ES-I3 (cell line): Measurements from ENCODE around the gene WWOX.

Experiments used
- H3K36me3 ChIP-seq: 2 replicates; pipeline ENCODE4 v1.6.1; 2013; ENCODE audit warnings: mild to moderate bottlenecking, low read length, control low read depth, moderate library complexity; ENCODE audit not compliant: insufficient read depth
- H3K4me1 ChIP-seq: 2 replicates; pipeline ENCODE4 v1.6.1; 2013; ENCODE audit warnings: mild to moderate bottlenecking, control low read depth, low read length; ENCODE audit not compliant: insufficient read depth
- H3K9ac ChIP-seq: 2 replicates; pipeline ENCODE4 v1.6.1; 2013; ENCODE audit warnings: low read depth, mild to moderate bottlenecking, low read length, moderate library complexity
- H3K9me3 ChIP-seq: 2 replicates; pipeline ENCODE4 v1.6.1; 2013; ENCODE audit warnings: mild to moderate bottlenecking, low read length, moderate library complexity; ENCODE audit not compliant: control insufficient read depth, insufficient read depth

The WWOX gene

DNA sequence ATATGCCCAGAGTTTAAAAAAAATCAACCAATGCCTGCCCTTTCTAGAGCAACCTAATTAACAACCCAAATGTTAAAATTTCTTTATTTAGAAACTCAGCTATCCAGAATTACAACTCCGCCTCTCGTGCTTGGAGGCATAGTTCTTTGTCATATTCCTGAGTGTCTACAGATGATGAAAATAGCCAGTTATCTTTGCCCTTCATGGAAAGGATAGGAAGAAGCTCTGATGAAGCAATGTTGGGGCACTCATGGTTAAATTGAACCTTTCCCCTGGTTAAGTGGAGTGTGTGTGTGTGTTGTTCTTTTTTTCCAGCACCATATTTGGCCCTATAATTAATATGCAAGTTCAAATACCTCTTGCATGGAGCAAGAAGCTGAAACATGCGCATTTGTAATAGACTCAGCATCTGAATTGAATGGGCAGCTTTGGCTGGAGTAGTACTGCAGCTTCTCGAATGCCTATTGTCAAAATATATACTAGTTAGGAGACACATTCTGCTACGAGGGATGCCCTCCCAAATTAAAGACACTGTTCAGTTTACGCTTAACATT, 506.2 kb downstream of the WWOX start:
- Histone ChIP-seq H3K36me3 (no peaks in the 10 kb centered on the region), H3K9me3 (no peaks in the 10 kb centered on the region), H3K9ac (no peak overlapping the region), H3K4me1 (peaks cover 43% of the 10 kb centered on the region)

DNA sequence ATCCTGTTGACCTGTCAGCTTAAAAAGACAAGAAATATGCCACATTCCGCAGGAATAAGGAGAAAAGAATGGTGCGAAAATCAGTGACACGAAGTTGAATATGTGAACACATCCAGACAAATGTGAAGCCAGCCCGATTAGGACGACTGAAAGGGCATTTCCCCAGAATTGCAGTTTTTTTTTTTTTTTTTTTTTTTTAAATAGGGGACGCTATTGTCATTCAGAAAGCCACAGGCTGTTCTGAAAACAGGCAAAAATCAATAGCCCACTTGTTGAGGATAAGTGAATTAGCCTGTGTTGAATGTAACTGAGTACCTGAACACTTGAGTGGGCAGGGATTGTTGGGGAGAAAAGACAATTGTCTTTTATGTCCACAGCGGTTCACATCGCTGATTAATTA, 507.1 kb downstream of the WWOX start:
- Histone ChIP-seq H3K36me3 (no peaks in the 10 kb centered on the region), H3K4me1 (peaks cover 43% of the 10 kb centered on the region), H3K9me3 (no peaks in the 10 kb centered on the region), H3K9ac (no peak overlapping the region)

DNA sequence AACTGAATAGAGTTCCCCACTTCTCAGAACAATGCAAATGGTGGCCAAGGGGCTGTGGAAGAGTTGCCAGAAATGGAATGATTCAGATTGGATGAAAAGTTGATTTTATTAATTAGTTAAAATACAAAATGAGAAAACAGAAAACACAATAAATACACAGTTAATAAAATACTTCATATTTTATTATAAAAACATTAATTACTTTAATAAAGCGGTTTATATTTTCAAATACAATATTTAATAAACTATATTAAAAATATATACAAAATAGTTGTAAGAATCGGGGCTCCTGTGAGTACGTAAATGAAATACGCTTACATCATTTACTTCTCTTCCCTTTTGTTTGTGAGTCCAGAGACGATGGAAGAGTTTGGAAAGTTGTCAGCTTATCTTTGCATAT, 507.6 kb downstream of the WWOX start:
- Histone ChIP-seq H3K36me3 (no peaks in the 10 kb centered on the region), H3K4me1 (peaks cover 43% of the 10 kb centered on the region), H3K9me3 (no peaks in the 10 kb centered on the region), H3K9ac (no peak overlapping the region)

DNA sequence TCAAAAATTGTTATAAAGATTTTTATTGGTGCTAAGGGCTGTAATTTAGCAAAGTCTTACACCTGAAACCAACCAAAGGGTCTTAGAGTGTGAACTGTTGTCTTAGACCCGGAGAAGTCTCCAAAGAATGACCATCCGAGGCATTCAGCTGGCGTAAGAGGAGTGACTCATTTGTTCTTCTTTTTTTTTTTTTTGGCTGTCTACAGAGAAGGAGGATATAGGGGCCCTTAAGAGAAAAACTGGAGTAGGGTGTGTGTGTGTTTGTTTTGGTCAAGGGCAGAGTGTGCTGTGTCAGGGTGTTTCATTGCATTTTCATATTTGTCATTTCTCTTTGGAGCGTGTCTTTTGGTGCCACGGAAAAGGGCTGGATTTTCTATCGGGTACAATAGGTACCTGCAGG, 508.0 kb downstream of the WWOX start:
- H3K4me1 ChIP-seq, result peaks cover 43% of the 10 kb centered on the region

DNA sequence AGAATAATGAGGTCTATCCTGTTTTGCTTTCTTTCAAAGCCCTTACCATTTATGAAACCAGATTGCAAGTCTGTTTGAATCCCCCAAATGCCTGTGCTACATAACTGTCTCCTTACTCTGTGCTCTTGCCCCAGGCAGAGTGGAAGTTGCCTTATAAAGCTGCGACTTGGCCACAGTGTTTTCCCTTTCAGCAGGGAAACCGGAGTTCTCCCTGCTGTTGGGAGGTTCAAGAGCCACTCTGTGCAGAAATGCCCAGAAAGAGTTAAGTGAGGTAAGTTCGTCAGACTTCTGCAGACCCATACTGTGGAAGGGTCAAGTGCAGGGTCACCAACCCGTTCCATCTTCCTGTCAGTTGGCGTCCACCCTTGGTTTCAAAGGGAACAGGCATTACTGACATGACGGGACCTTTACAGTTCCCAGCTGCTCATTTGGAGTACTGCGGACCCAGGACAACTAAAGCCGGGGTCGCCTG, 508.9 kb downstream of the WWOX start:
- Histone ChIP-seq H3K36me3 (no peaks in the 10 kb centered on the region), H3K9ac (no peak overlapping the region), H3K9me3 (no peaks in the 10 kb centered on the region), H3K4me1 (peaks cover 43% of the 10 kb centered on the region)

More for the DNA sequence above, 508.0 kb downstream of the WWOX start:
- no peaks in the 10 kb centered on the region for H3K36me3 ChIP-seq
- H3K9me3 ChIP-seq, result no peaks in the 10 kb centered on the region
- no peak overlapping the region for H3K9ac ChIP-seq

DNA sequence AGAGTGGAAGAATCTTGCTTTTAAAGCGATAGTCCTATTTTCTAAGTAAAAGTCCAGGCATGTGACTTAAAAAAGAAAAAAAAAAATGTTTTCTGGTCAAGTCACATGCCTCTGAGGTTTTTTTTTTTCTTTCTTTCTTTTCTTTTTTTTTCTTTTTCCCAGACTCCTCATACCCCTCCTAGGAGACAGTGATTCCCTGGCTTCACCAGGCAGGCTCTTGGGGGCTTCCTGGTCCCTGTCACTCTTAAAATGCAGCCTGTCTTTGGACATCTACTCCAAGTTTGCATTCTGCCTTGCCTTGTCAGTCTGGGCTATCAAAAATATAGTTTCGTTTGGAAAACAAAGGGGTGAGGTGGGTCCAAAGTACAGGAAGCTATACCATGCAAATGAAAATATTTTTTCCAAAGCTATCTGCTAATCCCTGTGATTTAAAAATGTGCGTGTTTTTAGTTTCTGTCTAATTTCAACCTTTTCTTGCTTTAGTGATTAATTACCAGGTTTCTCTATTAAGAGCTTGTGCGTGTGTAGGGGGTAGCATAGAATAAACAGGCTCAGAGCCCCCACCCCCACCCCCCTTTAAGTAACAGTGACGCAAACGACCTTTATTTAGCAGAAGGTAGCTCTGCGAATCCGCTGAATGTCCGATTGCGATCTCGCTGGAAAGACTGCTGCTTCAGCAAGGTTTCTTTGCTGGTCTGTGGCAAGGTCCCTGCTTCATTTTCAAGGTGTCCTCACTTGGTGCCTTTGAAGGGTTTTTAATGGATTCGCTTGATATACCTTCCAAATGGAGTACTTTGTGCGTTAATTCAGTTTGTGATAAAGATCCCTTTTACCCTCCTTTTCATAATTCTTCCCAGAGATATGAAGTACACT, 510.2 kb downstream of the WWOX start:
- H3K4me1 ChIP-seq, result peaks cover 43% of the 10 kb centered on the region
- no peaks in the 10 kb centered on the region for H3K36me3 ChIP-seq
- H3K9me3 ChIP-seq, result no peaks in the 10 kb centered on the region
- H3K9ac ChIP-seq, result no peak overlapping the region

DNA sequence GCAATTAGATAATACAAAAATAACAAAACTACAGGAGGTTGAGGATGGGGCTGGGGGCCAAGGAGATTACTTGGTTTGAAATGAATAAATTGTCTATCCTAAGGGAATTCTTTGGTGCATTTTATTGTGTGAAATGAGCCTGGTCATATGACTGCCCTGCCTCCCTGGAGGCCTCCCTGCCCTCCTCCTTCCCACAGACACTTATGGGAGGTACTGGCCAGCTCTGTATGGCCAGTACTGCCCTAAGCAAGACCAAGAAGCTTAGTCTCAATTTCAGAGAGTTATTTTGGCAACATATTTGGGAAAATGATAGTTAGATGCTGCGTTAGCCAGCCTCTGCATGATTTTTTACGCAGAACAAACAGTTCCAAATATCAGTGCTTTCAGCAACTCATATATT, 511.9 kb downstream of the WWOX start:
- no peaks in the 10 kb centered on the region for H3K36me3 ChIP-seq
- peaks cover 29% of the 10 kb centered on the region for H3K4me1 ChIP-seq
- no peaks in the 10 kb centered on the region for H3K9me3 ChIP-seq
- no peak overlapping the region for H3K9ac ChIP-seq

DNA sequence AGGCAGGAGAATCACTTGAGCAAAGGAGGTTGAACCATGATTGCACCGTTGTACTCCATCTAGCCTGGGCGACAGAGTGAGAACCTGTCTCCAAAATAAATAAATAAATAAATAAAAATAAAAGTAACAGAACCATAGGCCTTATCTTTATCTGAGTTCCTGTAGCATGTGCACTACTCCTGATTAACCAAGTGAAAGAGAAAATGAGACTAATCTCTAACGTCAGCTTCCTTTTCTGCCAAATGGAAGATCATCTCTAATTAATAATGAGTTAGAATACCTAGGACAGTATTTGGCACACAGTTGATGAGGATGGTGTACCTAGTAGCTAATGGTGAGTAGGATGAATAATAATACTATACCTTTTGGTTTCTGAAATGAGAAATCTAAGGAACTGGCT, 520.4 kb downstream of the WWOX start:
- no peaks in the 10 kb centered on the region for H3K9me3 ChIP-seq
- H3K4me1 ChIP-seq, result no peaks in the 10 kb centered on the region
- no peaks in the 10 kb centered on the region for H3K36me3 ChIP-seq
- H3K9ac ChIP-seq, result no peak overlapping the region

DNA sequence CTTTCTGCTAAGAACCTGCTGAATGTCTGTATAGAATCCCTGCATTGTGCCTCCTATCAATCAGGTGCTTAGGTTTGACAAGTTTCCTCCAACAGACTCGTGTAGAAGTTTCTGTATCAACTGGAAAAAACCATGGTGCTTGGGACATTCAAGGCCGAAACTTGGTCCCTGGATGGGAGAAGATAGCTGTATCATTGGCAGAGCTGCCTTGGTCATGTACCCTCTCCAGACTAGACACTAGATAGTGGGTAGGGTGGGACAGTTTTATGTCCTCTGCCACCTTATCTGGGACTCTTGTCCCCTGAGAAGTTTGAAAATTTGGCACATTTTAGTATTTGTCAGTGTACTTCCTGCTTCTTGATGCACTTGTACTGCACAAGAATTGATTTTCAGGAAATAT, 520.8 kb downstream of the WWOX start:
- no peaks in the 10 kb centered on the region for H3K9me3 ChIP-seq
- H3K4me1 ChIP-seq, result no peaks in the 10 kb centered on the region
- no peak overlapping the region for H3K9ac ChIP-seq
- no peaks in the 10 kb centered on the region for H3K36me3 ChIP-seq

DNA sequence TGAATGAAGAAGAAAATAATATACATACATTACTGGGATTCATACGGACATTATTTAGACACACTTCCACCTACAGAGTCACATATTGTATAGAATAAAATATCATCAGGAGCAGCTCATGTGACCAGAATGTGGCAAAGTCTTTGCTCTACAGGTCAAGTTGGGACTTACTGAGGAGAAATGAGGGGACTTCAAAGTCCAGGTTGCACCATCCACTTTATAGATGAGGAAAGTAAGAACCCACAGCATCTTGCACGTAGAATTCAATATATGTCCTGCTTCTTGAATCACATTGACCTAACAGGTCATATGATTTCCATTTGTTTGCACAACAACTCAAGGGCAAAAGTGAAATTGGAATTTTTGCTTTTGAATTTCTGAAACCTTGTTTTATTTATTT, 524.3 kb downstream of the WWOX start:
- Histone ChIP-seq H3K4me1 (no peaks in the 10 kb centered on the region), H3K9ac (no peak overlapping the region), H3K36me3 (no peaks in the 10 kb centered on the region), H3K9me3 (no peaks in the 10 kb centered on the region)

DNA sequence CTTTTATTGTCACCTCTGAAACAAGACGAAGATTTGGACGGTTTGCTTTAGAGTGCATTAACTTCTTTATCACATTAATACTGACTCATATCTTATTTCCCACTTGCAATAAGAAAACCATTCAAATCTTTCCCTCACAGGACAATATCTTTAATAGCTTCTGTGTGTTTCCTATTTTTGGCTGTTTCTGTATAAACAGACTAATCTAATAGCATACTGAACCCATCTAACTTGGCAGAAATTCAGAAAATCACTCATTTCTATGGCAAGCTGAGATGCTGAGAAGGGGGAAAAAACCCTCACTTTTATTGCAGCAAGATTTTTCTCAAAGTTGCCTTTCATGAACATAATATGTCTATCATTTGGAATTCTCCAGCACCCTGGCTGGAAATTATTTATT, 524.9 kb downstream of the WWOX start:
- no peaks in the 10 kb centered on the region for H3K4me1 ChIP-seq
- no peak overlapping the region for H3K9ac ChIP-seq
- H3K36me3 ChIP-seq, result no peaks in the 10 kb centered on the region
- no peaks in the 10 kb centered on the region for H3K9me3 ChIP-seq

DNA sequence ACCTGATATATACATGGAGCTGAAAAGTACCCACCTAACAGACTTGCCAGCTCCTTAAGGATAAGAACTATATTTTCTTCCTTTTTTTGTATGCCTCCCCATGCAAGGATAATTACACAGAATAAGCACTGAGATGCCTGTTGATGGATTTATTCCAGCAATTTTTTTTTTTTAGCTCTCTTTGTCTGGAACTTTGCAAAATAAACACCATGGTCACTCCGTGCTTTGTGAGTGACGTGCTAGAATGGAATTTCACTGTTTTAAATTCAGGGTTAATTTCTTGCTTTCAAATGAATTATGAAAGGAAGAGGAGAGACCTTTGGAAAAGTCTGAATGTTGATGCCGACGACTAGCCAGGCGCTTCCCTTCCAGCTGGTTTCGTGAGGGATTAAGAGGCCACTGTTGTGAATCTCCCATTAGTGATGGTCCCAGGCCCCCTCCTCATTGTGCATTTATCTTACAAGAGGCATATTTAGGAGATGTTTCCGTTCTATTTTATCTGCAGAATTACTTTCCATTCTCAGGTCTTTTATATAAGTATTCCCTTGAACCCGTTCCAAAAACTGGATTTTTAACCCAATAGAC, 529.1 kb downstream of the WWOX start:
- Histone ChIP-seq H3K9me3 (no peaks in the 10 kb centered on the region), H3K4me1 (no peaks in the 10 kb centered on the region), H3K9ac (no peak overlapping the region), H3K36me3 (no peaks in the 10 kb centered on the region)

DNA sequence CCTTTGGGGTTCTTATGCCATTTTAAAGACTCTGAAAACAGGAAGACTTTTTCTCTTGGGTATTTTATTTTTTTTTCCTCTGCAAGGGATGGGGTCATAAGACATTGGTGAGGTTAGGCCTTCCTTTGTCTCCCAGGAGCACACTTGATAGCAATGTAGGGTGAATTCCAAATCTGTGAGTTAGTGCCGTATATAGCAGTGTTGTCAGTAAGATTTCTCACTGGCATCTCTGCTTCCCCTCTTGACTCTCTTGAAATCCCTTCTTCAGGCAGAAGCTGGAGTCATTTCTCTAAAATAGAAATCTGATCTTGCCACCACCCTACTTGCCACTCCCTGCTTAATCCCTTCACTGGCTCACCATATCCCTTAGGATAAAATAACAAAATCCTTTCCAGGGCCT, 529.7 kb downstream of the WWOX start:
- Histone ChIP-seq H3K36me3 (no peaks in the 10 kb centered on the region), H3K9ac (no peak overlapping the region), H3K9me3 (no peaks in the 10 kb centered on the region)

DNA sequence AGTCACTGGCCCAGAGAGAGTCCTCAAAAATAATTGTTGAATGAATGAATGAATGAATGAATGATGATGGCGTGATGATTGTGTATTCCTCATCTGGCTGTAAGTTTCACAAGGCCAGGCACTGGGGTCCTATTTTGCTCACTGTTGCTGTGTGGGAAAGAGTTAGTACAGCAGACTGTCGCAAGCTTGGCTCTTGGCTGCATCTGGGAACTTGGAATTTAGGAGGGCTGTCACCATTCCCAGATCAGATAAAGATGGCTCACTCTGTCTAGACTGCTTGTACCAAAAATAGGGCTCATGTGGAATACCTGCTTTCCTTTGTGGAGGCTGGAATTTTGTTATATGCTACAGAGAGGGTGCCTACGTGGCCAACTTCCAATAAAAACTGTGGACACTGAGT, 530.6 kb downstream of the WWOX start:
- Histone ChIP-seq H3K36me3 (no peaks in the 10 kb centered on the region), H3K9ac (no peak overlapping the region), H3K4me1 (no peaks in the 10 kb centered on the region), H3K9me3 (no peaks in the 10 kb centered on the region)

More for the DNA sequence above, 529.7 kb downstream of the WWOX start:
- no peaks in the 10 kb centered on the region for H3K4me1 ChIP-seq

DNA sequence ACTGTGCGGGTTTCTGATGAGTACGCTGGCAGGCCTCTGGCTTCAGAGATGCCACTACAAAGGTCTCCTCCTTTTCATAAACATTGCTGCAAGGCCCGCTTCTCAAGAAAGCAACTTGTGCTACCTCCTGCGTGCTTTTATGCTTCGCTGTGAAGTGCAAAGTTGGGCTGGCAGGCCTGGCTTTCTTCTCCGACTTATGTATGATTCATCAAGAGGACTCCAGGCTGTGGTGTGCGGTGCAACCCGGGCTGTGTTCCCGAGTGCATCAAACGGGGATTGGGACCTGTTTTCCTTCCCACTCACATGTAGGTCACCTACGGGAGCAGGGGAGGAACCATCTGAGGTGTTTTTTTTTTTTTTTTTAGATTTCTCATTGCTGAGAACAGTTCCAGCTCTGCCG, 534.1 kb downstream of the WWOX start:
- Histone ChIP-seq H3K9me3 (no peaks in the 10 kb centered on the region), H3K36me3 (no peaks in the 10 kb centered on the region), H3K4me1 (no peaks in the 10 kb centered on the region), H3K9ac (no peak overlapping the region)
